HEK293 (cell line): Measurements from ENCODE around the gene CPA2.

ENCODE experiments used
- CTCF ChIA-PET: fragments of 350-600 bp; formaldehyde crosslinking; extraction: SDS; loops from one replicate; lab custom pipeline; 2021; ENCODE audit warnings: antibody characterized with exemption; lab: Yijun Ruan, JAX
- POLR2A ChIA-PET: fragments of 300-600 bp; formaldehyde crosslinking; extraction: SDS; loops from one replicate; lab custom pipeline; 2020; ENCODE audit warnings: antibody characterized with exemption, inconsistent platforms; lab: Yijun Ruan, JAX
- H3K27ac ChIP-seq: fragments of 200-500 bp; sonication (Bioruptor generic); 2 replicates; pipeline ENCODE4 v1.5.1; 2014; ENCODE audit warnings: low read depth, low read length, control low read depth, inconsistent platforms; ENCODE audit errors: extremely low read depth
- H3K36me3 ChIP-seq, 2 experiments: fragments of 200-500 bp in 1 of 2; sonication (Bioruptor generic) in 1 of 2; 1 replicate in 1 of 2; 2 replicates in 1 of 2; pipeline ENCODE4 v1.5.1; 2014 to 2017; ENCODE audit warnings: inconsistent platforms in 2 of 2, low read length in 2 of 2; ENCODE audit not compliant: control insufficient read depth in 2 of 2, insufficient read depth in 1 of 2
- H3K4me1 ChIP-seq: fragments of 200-500 bp; sonication (Bioruptor generic); 2 replicates; pipeline ENCODE4 v1.5.1; 2014; ENCODE audit warnings: mild to moderate bottlenecking, low read length, inconsistent platforms; ENCODE audit not compliant: control insufficient read depth, insufficient read depth
- H3K4me3 ChIP-seq: 2 replicates; pipeline ENCODE4 v1.5.1; 2011; ENCODE audit warnings: low read depth, mild to moderate bottlenecking, control low read depth, low read length, moderate library complexity
- H3K9me3 ChIP-seq: fragments of 200-500 bp; sonication (Bioruptor generic); 2 replicates; pipeline ENCODE4 v1.5.1; 2014; ENCODE audit warnings: low read depth, low read length, inconsistent platforms; ENCODE audit not compliant: control insufficient read depth, insufficient read depth
- YY2 ChIP-seq: fragments of 450-650 bp; formaldehyde crosslinking; IDR thresholded peaks from 2 replicates; pipeline ENCODE4 v1.5.1; 2016; ENCODE audit warnings: missing biosample characterization, missing genetic modification characterization
- ZBTB21 ChIP-seq: fragments of 450-650 bp; formaldehyde crosslinking; IDR thresholded peaks from 2 replicates; pipeline ENCODE4 v1.5.1; 2017; ENCODE audit warnings: missing biosample characterization, missing genetic modification characterization
- ZNF121 ChIP-seq: fragments of 450-650 bp; formaldehyde crosslinking; IDR thresholded peaks from 2 replicates; pipeline ENCODE4 v1.5.1; 2016; ENCODE audit warnings: missing biosample characterization, missing genetic modification characterization
- ZNF169 ChIP-seq: fragments of 450-650 bp; formaldehyde crosslinking; IDR thresholded peaks from 2 replicates; pipeline ENCODE4 v1.5.1; 2016; ENCODE audit warnings: missing biosample characterization, missing genetic modification characterization
- ZNF202 ChIP-seq: fragments of 450-650 bp; formaldehyde crosslinking; IDR thresholded peaks from 2 replicates; pipeline ENCODE4 v1.5.1; 2016; ENCODE audit warnings: missing biosample characterization, missing genetic modification characterization, borderline replicate concordance
- ZNF354C ChIP-seq: fragments of 450-650 bp; formaldehyde crosslinking; IDR thresholded peaks from 2 replicates; pipeline ENCODE4 v1.5.1; 2016; ENCODE audit warnings: missing biosample characterization, missing genetic modification characterization, low read depth, borderline replicate concordance
- ZNF521 ChIP-seq: fragments of 450-650 bp; formaldehyde crosslinking; IDR thresholded peaks from 2 replicates; pipeline ENCODE4 v1.5.1; 2017; ENCODE audit warnings: missing biosample characterization, mild to moderate bottlenecking, missing genetic modification characterization
- ZNF571 ChIP-seq: fragments of 450-650 bp; formaldehyde crosslinking; IDR thresholded peaks from 2 replicates; pipeline ENCODE4 v1.5.0; 2017; ENCODE audit warnings: missing biosample characterization, missing genetic modification characterization
- ZNF701 ChIP-seq: fragments of 450-650 bp; formaldehyde crosslinking; IDR thresholded peaks from 2 replicates; pipeline ENCODE4 v1.5.1; 2016; ENCODE audit warnings: missing biosample characterization, missing genetic modification characterization
- ZNF776 ChIP-seq: fragments of 450-650 bp; formaldehyde crosslinking; IDR thresholded peaks from 2 replicates; pipeline ENCODE4 v1.5.0; 2017; ENCODE audit warnings: missing biosample characterization, missing genetic modification characterization, borderline replicate concordance
- ZNF791 ChIP-seq: fragments of 450-650 bp; formaldehyde crosslinking; IDR thresholded peaks from 2 replicates; pipeline ENCODE4 v1.5.1; 2016; ENCODE audit warnings: missing biosample characterization, missing genetic modification characterization
- ZNF830 ChIP-seq: fragments of 450-650 bp; IDR thresholded peaks from 2 replicates; pipeline ENCODE4 v1.5.0; 2018; ENCODE audit warnings: missing biosample characterization, missing genetic modification characterization, low read depth, mild to moderate bottlenecking, moderate library complexity
- ZNF843 ChIP-seq: fragments of 450-650 bp; formaldehyde crosslinking; IDR thresholded peaks from 2 replicates; pipeline ENCODE4 v1.5.1; 2016; ENCODE audit warnings: missing biosample characterization, missing genetic modification characterization
- TF ChIP-seq, protein P1 (sequence below): fragments of 450-650 bp; formaldehyde crosslinking; IDR thresholded peaks from 2 replicates; pipeline ENCODE4 v1.5.1; 2016; ENCODE audit warnings: missing biosample characterization, missing genetic modification characterization
- TF ChIP-seq, protein P2 (sequence below): fragments of 450-650 bp; formaldehyde crosslinking; IDR thresholded peaks from 2 replicates; pipeline ENCODE4 v1.5.1; 2016; ENCODE audit warnings: missing biosample characterization, missing genetic modification characterization
- TF ChIP-seq, protein P3 (sequence below): fragments of 450-650 bp; formaldehyde crosslinking; conservative IDR thresholded peaks from 2 replicates; pipeline ENCODE4 v1.5.1; 2016; ENCODE audit warnings: low read depth, missing biosample characterization, missing genetic modification characterization
- TF ChIP-seq, protein P4 (sequence below): fragments of 450-650 bp; formaldehyde crosslinking; IDR thresholded peaks from 2 replicates; pipeline ENCODE4 v1.5.1; 2016; ENCODE audit warnings: missing biosample characterization, missing genetic modification characterization
- TF ChIP-seq, protein P5 (sequence below): fragments of 450-650 bp; formaldehyde crosslinking; IDR thresholded peaks from 2 replicates; pipeline ENCODE4 v1.5.1; 2017; ENCODE audit warnings: missing biosample characterization, mild to moderate bottlenecking, missing genetic modification characterization, moderate library complexity

Gene CPA2

DNA sequence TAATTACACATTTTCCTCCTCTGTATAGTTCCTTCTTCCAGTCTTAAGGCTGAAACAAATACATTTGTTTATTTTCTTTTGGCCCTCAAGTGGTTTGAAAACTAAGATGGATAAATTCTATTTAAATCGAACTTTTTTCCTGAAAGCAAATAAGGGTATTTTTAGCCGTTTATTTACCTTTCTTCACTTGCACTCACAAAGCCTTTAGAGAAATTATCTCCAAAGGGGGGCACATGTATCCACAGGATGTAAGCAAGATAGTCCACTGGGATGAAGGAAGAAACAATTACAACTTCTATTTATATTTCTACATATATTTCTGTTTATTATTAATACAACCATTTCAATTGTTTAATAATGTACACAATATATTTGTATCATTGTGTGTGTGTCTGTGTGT is 36.5 kb downstream of the CPA2 start (continued):
- TF ChIP-seq, protein P1, sequence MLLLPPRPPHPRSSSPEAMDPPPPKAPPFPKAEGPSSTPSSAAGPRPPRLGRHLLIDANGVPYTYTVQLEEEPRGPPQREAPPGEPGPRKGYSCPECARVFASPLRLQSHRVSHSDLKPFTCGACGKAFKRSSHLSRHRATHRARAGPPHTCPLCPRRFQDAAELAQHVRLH (tag by site-specific recombination), result no peak
- TF ChIP-seq YY2 (tag by site-specific recombination), result no peak
- TF ChIP-seq, protein P2, sequence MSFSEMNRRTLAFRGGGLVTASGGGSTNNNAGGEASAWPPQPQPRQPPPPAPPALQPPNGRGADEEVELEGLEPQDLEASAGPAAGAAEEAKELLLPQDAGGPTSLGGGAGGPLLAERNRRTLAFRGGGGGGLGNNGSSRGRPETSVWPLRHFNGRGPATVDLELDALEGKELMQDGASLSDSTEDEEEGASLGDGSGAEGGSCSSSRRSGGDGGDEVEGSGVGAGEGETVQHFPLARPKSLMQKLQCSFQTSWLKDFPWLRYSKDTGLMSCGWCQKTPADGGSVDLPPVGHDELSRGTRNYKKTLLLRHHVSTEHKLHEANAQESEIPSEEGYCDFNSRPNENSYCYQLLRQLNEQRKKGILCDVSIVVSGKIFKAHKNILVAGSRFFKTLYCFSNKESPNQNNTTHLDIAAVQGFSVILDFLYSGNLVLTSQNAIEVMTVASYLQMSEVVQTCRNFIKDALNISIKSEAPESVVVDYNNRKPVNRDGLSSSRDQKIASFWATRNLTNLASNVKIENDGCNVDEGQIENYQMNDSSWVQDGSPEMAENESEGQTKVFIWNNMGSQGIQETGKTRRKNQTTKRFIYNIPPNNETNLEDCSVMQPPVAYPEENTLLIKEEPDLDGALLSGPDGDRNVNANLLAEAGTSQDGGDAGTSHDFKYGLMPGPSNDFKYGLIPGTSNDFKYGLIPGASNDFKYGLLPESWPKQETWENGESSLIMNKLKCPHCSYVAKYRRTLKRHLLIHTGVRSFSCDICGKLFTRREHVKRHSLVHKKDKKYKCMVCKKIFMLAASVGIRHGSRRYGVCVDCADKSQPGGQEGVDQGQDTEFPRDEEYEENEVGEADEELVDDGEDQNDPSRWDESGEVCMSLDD (tag by site-specific recombination), result no peak

DNA sequence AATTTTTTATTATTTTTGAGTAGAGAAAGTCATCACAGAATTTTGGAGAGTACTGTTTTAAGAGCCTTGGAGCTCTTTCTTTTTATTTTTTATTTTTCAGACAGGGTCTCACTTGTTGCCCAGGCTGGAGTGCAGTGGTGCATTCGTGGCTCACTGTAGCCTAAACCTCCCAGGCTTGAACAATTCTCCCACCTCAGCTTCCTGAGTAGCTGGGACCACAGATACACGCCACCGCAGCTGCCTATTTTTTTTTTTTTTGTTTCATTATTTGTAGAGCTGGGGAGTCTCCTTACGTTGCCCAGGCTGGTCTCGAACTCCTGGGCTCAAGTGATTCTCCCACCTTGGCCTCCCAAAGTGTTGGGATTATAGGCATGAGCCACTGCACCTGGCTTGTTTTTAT is 36.9 kb downstream of the CPA2 start:
- CTCF ChIA-PET, result no interaction called here
- Histone ChIP-seq H3K4me1 (no peaks in the 10 kb centered on the region), H3K9me3 (no peaks in the 10 kb centered on the region), H3K4me3 (no peak overlapping the region), H3K27ac (no peak overlapping the region), H3K36me3 (no peaks in the 10 kb centered on the region)
- TF ChIP-seq ZNF521 (tag by site-specific recombination), result no peak
- TF ChIP-seq, protein P3, sequence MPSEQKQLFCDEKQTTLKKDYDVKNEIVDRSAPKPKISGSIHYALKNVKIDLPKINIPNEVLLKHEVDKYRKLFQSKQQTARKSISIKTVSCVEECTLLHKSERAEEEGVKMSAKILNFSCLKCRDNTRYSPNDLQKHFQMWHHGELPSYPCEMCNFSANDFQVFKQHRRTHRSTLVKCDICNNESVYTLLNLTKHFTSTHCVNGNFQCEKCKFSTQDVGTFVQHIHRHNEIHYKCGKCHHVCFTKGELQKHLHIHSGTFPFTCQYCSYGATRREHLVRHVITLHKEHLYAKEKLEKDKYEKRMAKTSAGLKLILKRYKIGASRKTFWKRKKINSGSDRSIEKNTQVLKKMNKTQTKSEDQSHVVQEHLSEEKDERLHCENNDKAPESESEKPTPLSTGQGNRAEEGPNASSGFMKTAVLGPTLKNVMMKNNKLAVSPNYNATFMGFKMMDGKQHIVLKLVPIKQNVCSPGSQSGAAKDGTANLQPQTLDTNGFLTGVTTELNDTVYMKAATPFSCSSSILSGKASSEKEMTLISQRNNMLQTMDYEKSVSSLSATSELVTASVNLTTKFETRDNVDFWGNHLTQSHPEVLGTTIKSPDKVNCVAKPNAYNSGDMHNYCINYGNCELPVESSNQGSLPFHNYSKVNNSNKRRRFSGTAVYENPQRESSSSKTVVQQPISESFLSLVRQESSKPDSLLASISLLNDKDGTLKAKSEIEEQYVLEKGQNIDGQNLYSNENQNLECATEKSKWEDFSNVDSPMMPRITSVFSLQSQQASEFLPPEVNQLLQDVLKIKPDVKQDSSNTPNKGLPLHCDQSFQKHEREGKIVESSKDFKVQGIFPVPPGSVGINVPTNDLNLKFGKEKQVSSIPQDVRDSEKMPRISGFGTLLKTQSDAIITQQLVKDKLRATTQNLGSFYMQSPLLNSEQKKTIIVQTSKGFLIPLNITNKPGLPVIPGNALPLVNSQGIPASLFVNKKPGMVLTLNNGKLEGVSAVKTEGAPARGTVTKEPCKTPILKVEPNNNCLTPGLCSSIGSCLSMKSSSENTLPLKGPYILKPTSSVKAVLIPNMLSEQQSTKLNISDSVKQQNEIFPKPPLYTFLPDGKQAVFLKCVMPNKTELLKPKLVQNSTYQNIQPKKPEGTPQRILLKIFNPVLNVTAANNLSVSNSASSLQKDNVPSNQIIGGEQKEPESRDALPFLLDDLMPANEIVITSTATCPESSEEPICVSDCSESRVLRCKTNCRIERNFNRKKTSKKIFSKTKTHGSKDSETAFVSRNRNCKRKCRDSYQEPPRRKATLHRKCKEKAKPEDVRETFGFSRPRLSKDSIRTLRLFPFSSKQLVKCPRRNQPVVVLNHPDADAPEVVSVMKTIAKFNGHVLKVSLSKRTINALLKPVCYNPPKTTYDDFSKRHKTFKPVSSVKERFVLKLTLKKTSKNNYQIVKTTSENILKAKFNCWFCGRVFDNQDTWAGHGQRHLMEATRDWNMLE (tag by site-specific recombination), result no peak
- no peak for TF ChIP-seq ZNF830
- POLR2A ChIA-PET, result no interaction called here

DNA sequence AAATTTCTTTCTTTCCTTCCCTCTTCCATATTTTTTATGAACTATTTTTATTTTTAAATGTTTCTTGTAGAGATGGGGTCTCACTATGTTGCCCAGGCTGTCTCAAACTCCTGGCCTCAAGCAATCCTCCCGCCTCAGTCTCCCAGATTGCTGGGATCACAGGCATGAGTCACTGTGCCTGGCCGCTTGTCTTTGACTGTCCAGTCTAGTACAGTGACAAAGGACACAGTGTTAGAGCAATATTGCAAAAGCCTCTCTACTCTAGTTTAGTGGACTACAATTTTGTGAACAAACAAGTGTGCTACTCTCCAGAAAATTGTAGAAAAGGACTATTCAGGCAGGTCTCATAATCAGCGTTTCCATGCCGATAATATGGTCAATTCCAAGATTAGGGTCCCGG is 37.3 kb downstream of the CPA2 start:
- Histone ChIP-seq H3K36me3 (no peaks in the 10 kb centered on the region), H3K27ac (no peak overlapping the region), H3K9me3 (no peaks in the 10 kb centered on the region), H3K4me3 (no peak overlapping the region), H3K4me1 (no peaks in the 10 kb centered on the region)
- TF ChIP-seq ZNF571, result no peak
- no peak for TF ChIP-seq ZNF791 (tag by site-specific recombination)
- 0 out of 2 replicates have a peak, but pooled peaks have one; percentile 18 for TF ChIP-seq ZNF121 (tag by site-specific recombination)
- CTCF ChIA-PET, result no interaction called here
- POLR2A ChIA-PET, result no interaction called here

DNA sequence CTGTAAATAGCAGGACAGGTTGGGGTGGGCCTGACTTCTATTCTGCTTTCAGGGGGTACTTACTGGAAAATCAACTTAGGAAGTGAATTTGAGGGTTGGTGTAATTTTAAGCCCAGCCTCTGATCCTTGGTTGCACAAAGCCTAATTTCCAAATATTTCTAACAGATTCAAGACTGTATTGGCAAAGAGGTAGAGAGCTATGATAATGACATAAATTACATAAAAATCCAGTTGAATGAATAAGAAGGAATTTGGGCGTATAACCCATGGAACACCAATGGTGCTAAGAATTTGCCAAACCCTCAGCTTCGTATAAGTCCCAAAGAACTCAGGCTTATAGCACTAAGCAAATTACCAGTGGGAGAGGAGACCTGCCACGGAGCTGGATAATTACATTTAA is 38.2 kb downstream of the CPA2 start:
- ChIA-PET POLR2A (no interaction called here), CTCF (interaction anchor here (0.6 to 0.7 kb wide), 2 partner anchors 99 to 156 kb away, joined by 3 to 4 read pairs; no protein-coding TSS in a partner anchor)
- Histone ChIP-seq H3K4me3 (no peak overlapping the region), H3K36me3 (no peaks in the 10 kb centered on the region), H3K27ac (no peak overlapping the region), H3K4me1 (no peaks in the 10 kb centered on the region), H3K9me3 (no peaks in the 10 kb centered on the region)
- TF ChIP-seq ZBTB21 (no peak), ZNF202 (tag by site-specific recombination) (no peak), ZNF169 (tag by site-specific recombination) (no peak), ZNF776 (tag by site-specific recombination) (no peak), ZNF701 (tag by site-specific recombination) (no peak), ZNF843 (no peak), ZNF354C (tag by site-specific recombination) (no peak)
- TF ChIP-seq, protein P4, sequence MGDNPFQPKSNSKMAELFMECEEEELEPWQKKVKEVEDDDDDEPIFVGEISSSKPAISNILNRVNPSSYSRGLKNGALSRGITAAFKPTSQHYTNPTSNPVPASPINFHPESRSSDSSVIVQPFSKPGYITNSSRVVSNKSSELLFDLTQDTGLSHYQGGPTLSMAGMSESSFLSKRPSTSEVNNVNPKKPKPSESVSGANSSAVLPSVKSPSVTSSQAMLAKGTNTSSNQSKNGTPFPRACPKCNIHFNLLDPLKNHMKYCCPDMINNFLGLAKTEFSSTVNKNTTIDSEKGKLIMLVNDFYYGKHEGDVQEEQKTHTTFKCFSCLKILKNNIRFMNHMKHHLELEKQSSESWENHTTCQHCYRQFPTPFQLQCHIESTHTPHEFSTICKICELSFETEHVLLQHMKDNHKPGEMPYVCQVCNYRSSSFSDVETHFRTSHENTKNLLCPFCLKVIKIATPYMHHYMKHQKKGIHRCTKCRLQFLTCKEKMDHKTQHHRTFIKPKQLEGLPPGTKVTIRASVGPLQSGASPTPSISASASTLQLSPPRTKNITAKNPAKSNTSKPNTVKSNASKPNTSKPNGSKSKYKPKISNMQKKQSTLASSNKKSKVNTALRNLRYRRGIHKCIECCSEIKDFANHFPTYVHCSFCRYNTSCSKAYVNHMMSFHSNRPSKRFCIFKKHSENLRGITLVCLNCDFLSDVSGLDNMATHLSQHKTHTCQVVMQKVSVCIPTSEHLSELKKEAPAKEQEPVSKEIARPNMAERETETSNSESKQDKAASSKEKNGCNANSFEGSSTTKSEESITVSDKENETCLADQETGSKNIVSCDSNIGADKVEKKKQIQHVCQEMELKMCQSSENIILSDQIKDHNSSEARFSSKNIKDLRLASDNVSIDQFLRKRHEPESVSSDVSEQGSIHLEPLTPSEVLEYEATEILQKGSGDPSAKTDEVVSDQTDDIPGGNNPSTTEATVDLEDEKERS, result no peak
- TF ChIP-seq, protein P5, sequence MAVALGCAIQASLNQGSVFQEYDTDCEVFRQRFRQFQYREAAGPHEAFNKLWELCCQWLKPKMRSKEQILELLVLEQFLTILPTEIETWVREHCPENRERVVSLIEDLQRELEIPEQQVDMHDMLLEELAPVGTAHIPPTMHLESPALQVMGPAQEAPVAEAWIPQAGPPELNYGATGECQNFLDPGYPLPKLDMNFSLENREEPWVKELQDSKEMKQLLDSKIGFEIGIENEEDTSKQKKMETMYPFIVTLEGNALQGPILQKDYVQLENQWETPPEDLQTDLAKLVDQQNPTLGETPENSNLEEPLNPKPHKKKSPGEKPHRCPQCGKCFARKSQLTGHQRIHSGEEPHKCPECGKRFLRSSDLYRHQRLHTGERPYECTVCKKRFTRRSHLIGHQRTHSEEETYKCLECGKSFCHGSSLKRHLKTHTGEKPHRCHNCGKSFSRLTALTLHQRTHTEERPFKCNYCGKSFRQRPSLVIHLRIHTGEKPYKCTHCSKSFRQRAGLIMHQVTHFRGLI (tag by site-specific recombination), result no peak
